Peyer's patch (tissue), 4 donors: ENCODE data around the gene GBP5.
"Not testable (repeated sequence)": the region's sequence is repeated elsewhere in the genome, so short reads cannot be mapped to it uniquely, and the experiment has no call there.

Source experiments
- CTCF ChIP-seq, 6 experiments: fragments of 450-650 bp in 4 of 6; fragments of 200-600 bp in 2 of 6; sonication (generic) in 1 of 6; IDR thresholded peaks; one replicate each; pipeline ENCODE4 v1.5.1; 2017 to 2019; ENCODE audit warnings: antibody characterized with exemption in 6 of 6, mild to moderate bottlenecking in 3 of 6, moderate library complexity in 1 of 6
- POLR2A ChIP-seq, 2 donors: fragments of 450-650 bp; IDR thresholded peaks; one replicate each; pipeline ENCODE4 v1.5.1; 2017; ENCODE audit warnings: antibody characterized with exemption in 2 of 2, mild to moderate bottlenecking in 2 of 2, moderate library complexity in 2 of 2

GRCh38 chr1:89284078-89284763 lies 11.6 kb upstream of the GBP5 start:
- not testable (repeated sequence) for TF ChIP-seq CTCF, POLR2A (IDR thresholded peaks at IDR 0.05)
